Measurements from ENCODE around the gene ALDH3A1. TPM values are rescaled to one million over a fixed set of nuclear protein-coding genes. Genes with fewer than 3 reads are reported as not detected.

The ALDH3A1 gene
- total and polyA plus RNA-seq, 10 of the 15 experiments (the other 5 are each of a cell fraction or from before 2014, with no cell fraction given): 0.20 TPM; not detected in 9

GRCh38 chr17:19737305-19738072 lies 10.6 kb downstream of the ALDH3A1 start (continued):
- TF ChIP-seq SKIL (IDR thresholded peaks at IDR 0.05; ENCODE audit: low read depth, poor library complexity, severe bottlenecking) (no peak), POLR2AphosphoS2 (IDR thresholded peaks at IDR 0.05; ENCODE audit: low read depth, low read length) (no peak), SMC3 (IDR thresholded peaks at IDR 0.05; ENCODE audit: borderline replicate concordance, low read length) (no peak)

- WGBS (ENCODE audit: insufficient coverage, insufficient replicate concordance, low lambda C conversion rate, missing lambda C conversion rate): 57% methylated on average over 11 of the region's 11 CpGs
- no TSS peak for BruUV-seq (replicated peaks)
- Histone ChIP-seq H3K27me3 (replicated peaks in 1 of 2; ENCODE audit: control insufficient read depth in 2 of 2, insufficient read depth in 2 of 2, low read length in 1 of 2) (no peaks in the 10 kb centered on the region), H3K4me2 (ENCODE audit: control insufficient read depth, insufficient read depth) (no peak overlapping the region), H4K20me1 (ENCODE audit: control insufficient read depth, insufficient read depth) (no peaks in the 10 kb centered on the region), H3K4me1 (ENCODE audit: control insufficient read depth, insufficient read depth, low read length) (no peaks in the 10 kb centered on the region), H3K4me3 (no peak overlapping the region), H3K27ac (ENCODE audit: control insufficient read depth, insufficient read depth) (no peak overlapping the region), H3K9me3 (replicated peaks; ENCODE audit: control insufficient read depth, insufficient read depth, low read length) (no peaks in the 10 kb centered on the region), H2AFZ (ENCODE audit: control insufficient read depth, low read depth, low read length) (no peak overlapping the region), H3K9ac (ENCODE audit: control insufficient read depth, insufficient read depth, low read length) (no peak overlapping the region), H3K36me3 (ENCODE audit: control insufficient read depth in 2 of 2, insufficient read depth in 2 of 2, low read length in 1 of 2) (no peaks in the 10 kb centered on the region), H3K79me2 (ENCODE audit: control insufficient read depth, insufficient read depth, low read length) (no peaks in the 10 kb centered on the region)
- POLR2A ChIA-PET: no interaction called here
- TF ChIP-seq NRF1 (conservative IDR thresholded peaks at IDR 0.05; ENCODE audit: low read depth, low read length) (no peak), USF2 (IDR thresholded peaks at IDR 0.05; ENCODE audit: borderline replicate concordance, low read depth, low read length) (no peak), HSF1 (IDR thresholded peaks at IDR 0.05; ENCODE audit: low read depth, low read length) (no peak), NBN (IDR thresholded peaks at IDR 0.05) (no peak), ETV6 (conservative IDR thresholded peaks at IDR 0.05 in 1 of 2, IDR thresholded peaks at IDR 0.05 in 1 of 2; ENCODE audit: borderline replicate concordance in 1 of 2, low read depth in 1 of 2) (no peak), SIN3A (IDR thresholded peaks at IDR 0.05; ENCODE audit: low read depth, low read length) (no peak), NR2C1 (IDR thresholded peaks at IDR 0.05) (no peak), ATF7 (IDR thresholded peaks at IDR 0.05; ENCODE audit: low read depth) (no peak), SMARCA5 (IDR thresholded peaks at IDR 0.05) (no peak), CHD1 (IDR thresholded peaks at IDR 0.05; ENCODE audit: low read depth, low read length) (no peak), EED (IDR thresholded peaks at IDR 0.05; ENCODE audit: low read depth) (no peak), CREB1 (IDR thresholded peaks at IDR 0.05; ENCODE audit: low read depth) (no peak), BCL3 (IDR thresholded peaks at IDR 0.05; ENCODE audit: borderline replicate concordance, insufficient read depth, low read depth, low read length, poor library complexity, severe bottlenecking) (no peak)
- RAD21 ChIA-PET (ENCODE audit: unreplicated experiment): no interaction called here
- CTCF ChIA-PET: interaction anchor here (0.6 kb wide), 1 partner anchor 123 kb away, joined by 6 read pairs; no protein-coding TSS in a partner anchor
- DNase-seq (ENCODE audit: low read depth, low spot score): no peak
- in situ Hi-C loops (cut with MboI) (no loop called here), intact Hi-C loops (cut with micrococcal nuclease; ENCODE audit: unreplicated experiment) (no loop called here)
- no peak for FAIRE-seq
- SMC1A ChIA-PET (ENCODE audit: uncharacterized antibody, unreplicated experiment): no interaction called here
- no peak for ATAC-seq
Observed at GRCh38 chr17:19736071-19736470, 12.0 kb downstream of the ALDH3A1 start.

All from GM12878 (cell line).